ENCODE data around the gene MOCOS. TPM values are rescaled to one million over a fixed set of nuclear protein-coding genes. Genes with fewer than 3 reads are reported as not detected.
A peak's percentile ranks its signal among the peaks of the same experiment; 100 is the strongest.

The MOCOS gene
- total RNA-seq, 1 experiment from 2014 or later, result 5.1 TPM

DNA sequence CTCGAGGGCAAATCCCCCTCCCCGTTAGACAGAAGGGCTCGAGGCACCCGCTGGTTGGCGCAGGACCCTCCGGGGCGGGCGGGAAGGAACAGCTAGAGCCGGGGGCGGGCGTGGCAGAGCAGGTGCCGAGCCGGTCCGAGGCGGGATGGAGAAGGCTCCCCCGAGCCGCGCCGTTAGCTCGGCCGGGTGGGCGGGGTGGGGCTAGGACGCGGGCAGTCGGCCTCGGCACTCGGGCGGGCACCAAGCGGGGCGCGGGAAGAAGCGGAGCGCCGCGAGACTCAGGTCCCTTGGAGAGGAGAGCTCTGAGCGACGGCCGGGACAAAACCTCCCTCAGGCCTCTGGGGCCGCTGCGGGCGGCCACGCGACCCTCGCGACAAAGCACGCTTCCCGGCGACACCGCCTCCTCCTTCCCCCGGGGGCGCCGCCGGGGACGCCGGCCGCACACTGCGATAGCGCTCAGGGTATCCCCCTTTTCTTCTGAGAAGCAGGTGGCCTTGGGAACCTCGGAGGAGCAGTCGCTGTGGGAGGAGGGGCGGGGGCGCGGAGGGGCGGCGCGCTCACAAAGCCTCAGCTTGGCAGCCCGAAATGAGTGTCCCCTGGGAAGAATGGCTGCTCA lies 110.9 kb downstream of the MOCOS start:
- Histone ChIP-seq H3K36me3 (ENCODE audit: low read depth, low read length) (no peaks in the 10 kb centered on the region), H3K4me2 (ENCODE audit: low read length) (peak overlapping the region; percentile 75), H3K27ac (ENCODE audit: low read length) (0 out of 2 replicates have a peak overlapping the region, but pooled peaks have one; percentile 16), H4K20me1 (ENCODE audit: low read length) (0 out of 2 replicates have a peak, but pooled peaks cover 9% of the 10 kb centered on the region), H3F3A (ENCODE audit: low read length, unreplicated experiment) (no peaks in the 10 kb centered on the region), H3K27me3 (ENCODE audit: low read length) (no peaks in the 10 kb centered on the region), H3K79me2 (ENCODE audit: low read length) (peaks cover 53% of the 10 kb centered on the region), H3K4me1 (ENCODE audit: insufficient read depth, low read length) (peaks cover 16% of the 10 kb centered on the region; the same call in 1 of the 2 replicates), H3K9ac (ENCODE audit: low read length) (peak overlapping the region; percentile 82), H2AFZ (ENCODE audit: low read length) (no peak overlapping the region), H3K4me3 (ENCODE audit: low read length) (peak overlapping the region; percentile 71), H3K9me2 (replicated peaks; ENCODE audit: low read length) (no peaks in the 10 kb centered on the region), H3K9me3 (ENCODE audit: low read length) (no peaks in the 10 kb centered on the region)
- intact Hi-C loops (cut with micrococcal nuclease), result loop anchor here (10.0 kb wide), 1 partner anchor 457 kb away; no protein-coding TSS in a partner anchor
- CTCF ChIA-PET, result interaction anchor here (0.5 to 0.7 kb wide), 5 partner anchors 11 to 601 kb away, joined by 3 to 7 read pairs (median 3); no protein-coding TSS in a partner anchor
- DNase-seq, result no peak
- peak; percentile 21 for ATAC-seq
- TF ChIP-seq, protein P1, sequence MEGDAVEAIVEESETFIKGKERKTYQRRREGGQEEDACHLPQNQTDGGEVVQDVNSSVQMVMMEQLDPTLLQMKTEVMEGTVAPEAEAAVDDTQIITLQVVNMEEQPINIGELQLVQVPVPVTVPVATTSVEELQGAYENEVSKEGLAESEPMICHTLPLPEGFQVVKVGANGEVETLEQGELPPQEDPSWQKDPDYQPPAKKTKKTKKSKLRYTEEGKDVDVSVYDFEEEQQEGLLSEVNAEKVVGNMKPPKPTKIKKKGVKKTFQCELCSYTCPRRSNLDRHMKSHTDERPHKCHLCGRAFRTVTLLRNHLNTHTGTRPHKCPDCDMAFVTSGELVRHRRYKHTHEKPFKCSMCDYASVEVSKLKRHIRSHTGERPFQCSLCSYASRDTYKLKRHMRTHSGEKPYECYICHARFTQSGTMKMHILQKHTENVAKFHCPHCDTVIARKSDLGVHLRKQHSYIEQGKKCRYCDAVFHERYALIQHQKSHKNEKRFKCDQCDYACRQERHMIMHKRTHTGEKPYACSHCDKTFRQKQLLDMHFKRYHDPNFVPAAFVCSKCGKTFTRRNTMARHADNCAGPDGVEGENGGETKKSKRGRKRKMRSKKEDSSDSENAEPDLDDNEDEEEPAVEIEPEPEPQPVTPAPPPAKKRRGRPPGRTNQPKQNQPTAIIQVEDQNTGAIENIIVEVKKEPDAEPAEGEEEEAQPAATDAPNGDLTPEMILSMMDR (conservative IDR thresholded peaks at IDR 0.05; ENCODE audit: low read depth, low read length), result no peak
- no peak for TF ChIP-seq EZH2 (IDR thresholded peaks at IDR 0.05; ENCODE audit: low read length, unreplicated experiment)
- TF ChIP-seq EZH2phosphoT487 (IDR thresholded peaks at IDR 0.05; ENCODE audit: borderline replicate concordance, low read length), result no peak
- POLR2A ChIA-PET (ENCODE audit: unreplicated experiment), result interaction anchor here (0.7 to 1.0 kb wide), 2 partner anchors 11 kb away, joined by 5 to 6 read pairs; no protein-coding TSS in a partner anchor
- no TSS peak for BruUV-seq (replicated peaks)

DNA sequence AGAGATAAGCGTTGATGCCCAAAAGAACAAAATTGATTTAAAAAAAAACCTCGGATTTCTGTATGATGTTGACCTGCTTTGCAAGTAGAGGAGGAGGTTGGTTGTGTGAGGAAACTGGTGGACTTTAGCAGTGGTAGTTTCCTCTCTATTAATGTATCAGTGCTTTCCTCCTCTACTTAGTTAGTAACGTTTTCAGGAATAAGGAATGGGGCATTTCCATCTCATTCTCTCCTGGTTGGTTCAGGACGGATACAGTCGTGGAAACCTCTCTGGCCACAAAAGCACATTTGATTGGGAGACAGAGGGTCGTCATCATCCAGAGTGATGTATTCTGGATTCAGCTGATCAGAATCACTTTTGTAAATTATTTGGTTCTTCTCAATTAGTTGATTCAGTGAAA lies 111.7 kb downstream of the MOCOS start:
- Histone ChIP-seq H3K79me2 (ENCODE audit: low read length) (peaks cover 61% of the 10 kb centered on the region), H3K4me2 (ENCODE audit: low read length) (peak overlapping the region; percentile 75), H3K27me3 (ENCODE audit: low read length) (no peaks in the 10 kb centered on the region), H3K9me2 (replicated peaks; ENCODE audit: low read length) (no peaks in the 10 kb centered on the region), H3K4me1 (ENCODE audit: insufficient read depth, low read length) (peaks cover 16% of the 10 kb centered on the region; the same call in 1 of the 2 replicates), H3K27ac (ENCODE audit: low read length) (no peak overlapping the region), H3K9ac (ENCODE audit: low read length) (peak overlapping the region; percentile 82; the same call in 1 of the 2 replicates), H4K20me1 (ENCODE audit: low read length) (0 out of 2 replicates have a peak, but pooled peaks cover 9% of the 10 kb centered on the region), H3K4me3 (ENCODE audit: low read length) (peak overlapping the region; percentile 71), H3K36me3 (ENCODE audit: low read depth, low read length) (no peaks in the 10 kb centered on the region), H3F3A (ENCODE audit: low read length, unreplicated experiment) (no peaks in the 10 kb centered on the region), H3K9me3 (ENCODE audit: low read length) (no peaks in the 10 kb centered on the region), H2AFZ (ENCODE audit: low read length) (no peak overlapping the region)
- TF ChIP-seq EZH2phosphoT487 (IDR thresholded peaks at IDR 0.05; ENCODE audit: borderline replicate concordance, low read length), result no peak
- no peak for TF ChIP-seq EZH2 (IDR thresholded peaks at IDR 0.05; ENCODE audit: low read length, unreplicated experiment)
- TF ChIP-seq, protein P1 (conservative IDR thresholded peaks at IDR 0.05; ENCODE audit: low read depth, low read length), result no peak
- intact Hi-C loops (cut with micrococcal nuclease), result loop anchor here (10.0 kb wide), 1 partner anchor 456 kb away; no protein-coding TSS in a partner anchor
- ChIA-PET POLR2A (ENCODE audit: unreplicated experiment) (no interaction called here), CTCF (interaction anchor here (0.7 kb wide), 1 partner anchor 10 kb away, joined by 7 read pairs; no protein-coding TSS in a partner anchor)
- ATAC-seq, result no peak
- BruUV-seq (replicated peaks), result TSS peak; percentile 41
- no peak for DNase-seq

GRCh38 chr18:36300211-36300610 lies 112.9 kb downstream of the MOCOS start:
- H3K79me2 ChIP-seq (ENCODE audit: low read length), result peaks cover 73% of the 10 kb centered on the region
- CTCF ChIA-PET, result no interaction called here
- H3K27me3 ChIP-seq (ENCODE audit: low read length), result no peaks in the 10 kb centered on the region
- no peaks in the 10 kb centered on the region for H3F3A ChIP-seq (ENCODE audit: low read length, unreplicated experiment)
- H3K4me1 ChIP-seq (ENCODE audit: insufficient read depth, low read length), result peaks cover 16% of the 10 kb centered on the region; the same call in 1 of the 2 replicates
- H2AFZ ChIP-seq (ENCODE audit: low read length), result no peak overlapping the region
- intact Hi-C loops (cut with micrococcal nuclease), result no loop called here
- ATAC-seq (no peak), DNase-seq (no peak)
- H3K27ac ChIP-seq (ENCODE audit: low read length), result no peak overlapping the region
- no peaks in the 10 kb centered on the region for H3K9me3 ChIP-seq (ENCODE audit: low read length)
- H4K20me1 ChIP-seq (ENCODE audit: low read length), result 0 out of 2 replicates have a peak, but pooled peaks cover 9% of the 10 kb centered on the region
- no TSS peak for BruUV-seq (replicated peaks)
- no peaks in the 10 kb centered on the region for H3K36me3 ChIP-seq (ENCODE audit: low read depth, low read length)
- POLR2A ChIA-PET (ENCODE audit: unreplicated experiment), result no interaction called here
- H3K9me2 ChIP-seq (replicated peaks; ENCODE audit: low read length), result no peaks in the 10 kb centered on the region
- TF ChIP-seq EZH2 (IDR thresholded peaks at IDR 0.05; ENCODE audit: low read length, unreplicated experiment), result no peak
- TF ChIP-seq, protein P1 (conservative IDR thresholded peaks at IDR 0.05; ENCODE audit: low read depth, low read length), result no peak
- peak overlapping the region; percentile 71; the same call in 1 of the 2 replicates for H3K4me3 ChIP-seq (ENCODE audit: low read length)
- H3K9ac ChIP-seq (ENCODE audit: low read length), result no peak overlapping the region
- H3K4me2 ChIP-seq (ENCODE audit: low read length), result peak overlapping the region; percentile 75
